Glutamatergic neuron (in vitro differentiated cells): ENCODE results near the gene KISS1. TPM values are rescaled to one million over a fixed set of nuclear protein-coding genes. Genes with fewer than 3 reads are reported as not detected.

ENCODE experiments used
- DNase-seq: peaks from one replicate; pipeline ENCODE4 v3.0.0; 2022
- H3K27ac Mint-ChIP-seq: one replicate; pipeline ENCODE4 v1.8.0; 2020; ENCODE audit warnings: mild to moderate bottlenecking, mixed read lengths, inconsistent platforms; ENCODE audit not compliant: unreplicated experiment
- H3K27me3 Mint-ChIP-seq: one replicate; pipeline ENCODE4 v1.8.0; 2020; ENCODE audit warnings: mild to moderate bottlenecking, moderate library complexity, mixed read lengths, inconsistent platforms; ENCODE audit not compliant: unreplicated experiment
- H3K36me3 Mint-ChIP-seq: one replicate; pipeline ENCODE4 v1.8.0; 2020; ENCODE audit warnings: mild to moderate bottlenecking, mixed read lengths, inconsistent platforms; ENCODE audit not compliant: unreplicated experiment
- H3K4me1 Mint-ChIP-seq: one replicate; pipeline ENCODE4 v1.8.0; 2020; ENCODE audit warnings: mild to moderate bottlenecking, low read depth, mixed read lengths, inconsistent platforms; ENCODE audit not compliant: unreplicated experiment
- H3K4me3 Mint-ChIP-seq: one replicate; pipeline ENCODE4 v1.8.0; 2020; ENCODE audit warnings: mild to moderate bottlenecking, mixed read lengths, inconsistent platforms; ENCODE audit not compliant: unreplicated experiment
- H3K9me3 Mint-ChIP-seq: one replicate; pipeline ENCODE4 v1.8.0; 2020; ENCODE audit warnings: mild to moderate bottlenecking, moderate library complexity, mixed read lengths, inconsistent platforms; ENCODE audit not compliant: unreplicated experiment
- total RNA-seq: library from RNA; stranded (reverse); fragmentation: NEBNext Ultra II Directional; extraction: Animal tissue kit (Norgen Biotek cat#: 25700); gene quantifications from one replicate; pipeline ENCODE4 v1.2.1, GENCODE V29; 2021; ENCODE audit not compliant: unreplicated experiment
- TF ChIP-seq, protein P1 (sequence below): fragments of 200-600 bp; sonication (generic); IDR thresholded peaks from one replicate; pipeline ENCODE4 v1.5.0; 2021; ENCODE audit not compliant: partially characterized antibody, unreplicated experiment

Gene KISS1
- total RNA-seq, 1 donor from 2014 or later = not detected

DNA sequence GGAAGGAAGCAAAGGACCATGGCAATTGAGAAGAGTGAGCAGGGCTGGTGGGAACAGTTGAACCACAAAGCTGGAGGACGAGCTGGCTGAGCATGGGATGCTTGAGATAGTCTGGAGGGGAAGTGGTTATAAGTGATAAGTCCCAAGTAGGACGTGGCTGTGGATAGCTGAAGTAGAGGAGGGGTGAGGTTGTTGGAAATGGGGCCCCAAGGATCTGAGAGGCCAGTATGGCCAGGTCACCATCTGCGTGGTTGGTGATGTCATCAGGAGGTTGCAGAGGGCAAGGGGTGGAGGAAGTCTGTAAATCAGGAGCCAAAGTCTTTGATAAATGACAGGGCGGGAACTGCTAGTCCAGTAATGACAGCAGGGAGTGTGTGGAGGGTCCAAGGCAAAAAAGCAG lies 19.2 kb downstream of the KISS1 start:
- H3K27ac Mint-ChIP-seq = no peak overlapping the region
- H3K4me1 Mint-ChIP-seq = no peaks in the 10 kb centered on the region

GRCh38 chr1:204176049-204176448 lies 20.2 kb downstream of the KISS1 start:
- Mint-ChIP-seq H3K36me3 (peaks cover 4% of the 10 kb centered on the region), H3K27ac (no peak overlapping the region), H3K9me3 (peaks cover 4% of the 10 kb centered on the region), H3K4me3 (no peak overlapping the region), H3K4me1 (no peaks in the 10 kb centered on the region), H3K27me3 (peaks cover 6% of the 10 kb centered on the region)
- no peak for DNase-seq
- TF ChIP-seq, protein P1, sequence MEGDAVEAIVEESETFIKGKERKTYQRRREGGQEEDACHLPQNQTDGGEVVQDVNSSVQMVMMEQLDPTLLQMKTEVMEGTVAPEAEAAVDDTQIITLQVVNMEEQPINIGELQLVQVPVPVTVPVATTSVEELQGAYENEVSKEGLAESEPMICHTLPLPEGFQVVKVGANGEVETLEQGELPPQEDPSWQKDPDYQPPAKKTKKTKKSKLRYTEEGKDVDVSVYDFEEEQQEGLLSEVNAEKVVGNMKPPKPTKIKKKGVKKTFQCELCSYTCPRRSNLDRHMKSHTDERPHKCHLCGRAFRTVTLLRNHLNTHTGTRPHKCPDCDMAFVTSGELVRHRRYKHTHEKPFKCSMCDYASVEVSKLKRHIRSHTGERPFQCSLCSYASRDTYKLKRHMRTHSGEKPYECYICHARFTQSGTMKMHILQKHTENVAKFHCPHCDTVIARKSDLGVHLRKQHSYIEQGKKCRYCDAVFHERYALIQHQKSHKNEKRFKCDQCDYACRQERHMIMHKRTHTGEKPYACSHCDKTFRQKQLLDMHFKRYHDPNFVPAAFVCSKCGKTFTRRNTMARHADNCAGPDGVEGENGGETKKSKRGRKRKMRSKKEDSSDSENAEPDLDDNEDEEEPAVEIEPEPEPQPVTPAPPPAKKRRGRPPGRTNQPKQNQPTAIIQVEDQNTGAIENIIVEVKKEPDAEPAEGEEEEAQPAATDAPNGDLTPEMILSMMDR = no peak

More for the DNA sequence above, 19.2 kb downstream of the KISS1 start:
- TF ChIP-seq, protein P1 = no peak
- Mint-ChIP-seq H3K27me3 (peaks cover 6% of the 10 kb centered on the region), H3K36me3 (no peaks in the 10 kb centered on the region), H3K9me3 (peaks cover 4% of the 10 kb centered on the region), H3K4me3 (no peak overlapping the region)
- DNase-seq = no peak

DNA sequence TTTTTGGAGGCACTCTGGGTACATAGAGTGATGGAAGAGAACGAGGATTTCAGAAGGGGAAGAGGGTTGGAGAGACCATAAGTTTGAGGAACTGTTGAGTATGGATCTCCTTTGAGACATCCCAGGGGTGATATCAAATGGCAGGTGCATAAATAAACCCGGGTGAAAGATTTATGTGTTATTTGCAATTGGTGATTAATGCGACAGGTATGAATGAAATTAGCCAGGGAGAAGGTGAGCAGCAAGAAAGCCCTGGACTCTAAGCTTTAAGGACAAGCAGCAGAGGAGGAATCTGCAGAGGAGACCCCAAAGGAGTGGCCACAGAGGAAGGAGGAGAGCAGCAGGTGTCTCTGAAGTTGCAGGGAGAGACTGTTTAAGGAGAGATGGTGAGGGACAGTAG lies 21.3 kb downstream of the KISS1 start:
- Mint-ChIP-seq H3K4me3 (no peak overlapping the region), H3K9me3 (no peaks in the 10 kb centered on the region), H3K36me3 (peaks cover 9% of the 10 kb centered on the region), H3K27ac (no peak overlapping the region), H3K4me1 (no peaks in the 10 kb centered on the region), H3K27me3 (no peaks in the 10 kb centered on the region)
- TF ChIP-seq, protein P1 = no peak
- DNase-seq = no peak

DNA sequence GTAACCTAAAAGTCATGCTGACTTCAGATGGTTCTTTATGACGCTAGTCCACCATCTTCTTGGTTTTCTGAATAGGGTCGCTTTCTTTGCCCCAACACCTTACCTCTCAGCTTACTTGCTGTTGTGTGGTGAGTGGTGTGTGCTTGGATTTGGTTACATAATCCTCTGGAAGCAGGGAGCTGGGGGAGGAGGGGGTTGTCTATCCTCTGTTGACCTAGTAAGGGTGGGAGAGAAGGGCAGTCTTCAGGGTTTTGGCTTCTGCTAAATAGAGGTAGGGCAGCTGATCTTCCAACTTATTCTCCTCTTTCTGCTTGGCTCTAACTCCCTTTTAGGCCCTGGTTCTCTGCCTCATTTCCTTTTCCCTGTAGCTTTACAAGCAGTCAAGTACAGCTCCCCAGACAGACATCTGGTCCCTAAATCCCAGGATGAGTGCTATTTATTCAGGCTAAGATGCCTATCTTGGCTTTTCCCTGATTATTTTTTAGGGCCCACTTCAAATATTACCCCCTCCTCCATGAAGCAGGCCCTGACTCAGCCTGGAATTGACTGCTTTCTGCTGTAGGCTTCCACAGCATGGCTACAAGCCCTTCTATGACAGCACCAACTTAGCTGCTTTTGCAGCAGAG lies 23.8 kb downstream of the KISS1 start:
- Mint-ChIP-seq H3K27me3 (no peaks in the 10 kb centered on the region), H3K9me3 (no peaks in the 10 kb centered on the region), H3K36me3 (peaks cover 9% of the 10 kb centered on the region), H3K27ac (no peak overlapping the region), H3K4me3 (no peak overlapping the region), H3K4me1 (no peaks in the 10 kb centered on the region)
- TF ChIP-seq, protein P1 = no peak
- DNase-seq = no peak

DNA sequence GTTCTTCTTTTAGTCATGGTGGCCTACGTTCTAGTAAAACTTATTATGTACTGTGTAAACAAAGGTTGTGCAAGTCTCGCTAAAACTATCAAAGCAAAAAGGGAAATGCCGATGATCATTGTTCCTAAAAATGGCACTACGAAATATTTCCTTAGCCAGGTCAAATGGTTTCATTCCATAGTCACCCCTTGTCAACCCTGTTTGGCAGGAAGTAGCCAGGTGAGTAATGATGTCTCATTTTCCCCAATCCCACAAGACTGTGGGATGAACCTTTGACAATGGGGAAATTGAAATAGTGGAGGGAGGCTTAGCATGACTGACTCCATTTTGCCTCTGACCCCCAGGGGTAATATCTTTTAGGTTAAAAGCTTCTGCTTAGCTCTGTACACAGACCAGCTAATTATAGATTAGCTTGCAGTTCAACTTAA lies 24.5 kb downstream of the KISS1 start:
- no peak for DNase-seq
- no peak overlapping the region for H3K4me3 Mint-ChIP-seq
- no peak overlapping the region for H3K27ac Mint-ChIP-seq
- TF ChIP-seq, protein P1 = no peak
- peaks cover 9% of the 10 kb centered on the region for H3K36me3 Mint-ChIP-seq
- no peaks in the 10 kb centered on the region for H3K4me1 Mint-ChIP-seq
- H3K27me3 Mint-ChIP-seq = no peaks in the 10 kb centered on the region
- H3K9me3 Mint-ChIP-seq = no peaks in the 10 kb centered on the region
